NOMO-1 (cell line): ENCODE data around the gene SMARCA1.

ENCODE experiments used
- DNase-seq, 2 experiments: peaks; one replicate each; lab custom pipeline; 2025; ENCODE audit not compliant: unreplicated experiment in 2 of 2; lab: John Stamatoyannopoulos, UW

SMARCA1 gene

DNA sequence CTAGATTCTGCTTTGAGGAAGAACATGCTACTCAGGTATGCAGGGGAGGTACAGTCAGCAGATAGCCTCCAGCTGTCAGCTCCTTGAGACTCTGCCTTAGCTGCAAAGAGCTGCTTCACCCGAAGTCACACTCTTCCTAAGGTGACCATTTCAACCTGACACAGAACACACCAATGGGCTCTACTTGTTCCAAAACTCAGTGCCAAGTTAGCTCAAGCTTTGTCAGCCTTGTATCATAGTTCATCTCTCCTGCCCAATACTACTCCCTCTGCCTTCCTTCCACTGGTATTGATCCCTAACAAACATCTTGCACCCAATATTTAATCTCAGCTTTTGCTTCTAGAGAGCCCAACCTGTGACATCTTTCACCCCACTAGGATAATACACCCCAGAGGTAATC lies 7.8 kb upstream of the SMARCA1 start:
- no peak for DNase-seq

- DNase-seq, result no peak
Observed at GRCh38 chrX:129530410-129530809, 7.1 kb upstream of the SMARCA1 start.

- DNase-seq, result no peak
Observed at GRCh38 chrX:129529685-129530281, 6.5 kb upstream of the SMARCA1 start.

DNA sequence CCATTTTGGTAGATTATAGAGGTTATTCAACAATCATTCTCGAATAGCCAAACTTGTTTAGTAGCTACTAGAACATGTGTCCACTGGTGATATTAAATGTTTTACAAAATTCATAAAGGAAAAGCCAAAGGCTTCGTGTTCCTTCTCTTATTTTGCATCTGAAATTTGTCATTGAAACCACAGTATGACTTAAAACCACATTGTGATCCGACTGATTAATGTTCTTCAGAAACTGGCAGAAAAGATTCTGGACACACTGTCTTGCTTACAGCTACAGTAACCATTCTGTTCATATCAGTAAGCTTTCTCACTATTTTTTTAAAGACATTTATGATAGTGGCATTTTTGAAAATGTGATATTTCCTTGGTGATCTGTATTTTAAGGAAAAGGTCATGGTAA lies 2.6 kb upstream of the SMARCA1 start:
- DNase-seq, result no peak

DNA sequence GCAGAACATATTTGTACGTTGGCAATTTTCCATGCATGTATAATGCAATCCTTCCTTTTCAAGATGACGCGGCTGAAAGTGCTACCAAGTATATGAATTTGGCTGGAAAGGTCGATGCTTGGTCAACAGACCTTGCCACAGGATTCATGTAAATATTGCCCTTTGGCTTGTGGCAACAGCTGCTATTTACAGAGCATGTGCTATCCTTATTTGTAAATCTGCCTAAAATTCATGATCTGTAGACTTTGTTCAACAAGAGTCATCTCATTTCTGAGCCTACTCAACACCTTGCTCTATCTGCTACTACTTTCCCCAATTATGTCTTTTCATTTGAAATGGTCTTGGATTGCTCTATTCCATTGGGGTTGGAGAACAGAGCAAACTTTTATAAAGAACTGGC lies 1.9 kb upstream of the SMARCA1 start:
- DNase-seq, result no peak

GRCh38 chrX:129524250-129524850 lies 1.1 kb upstream of the SMARCA1 start:
- no peak for DNase-seq

GRCh38 chrX:129522184-129523078 lies 859 bp downstream of the SMARCA1 start:
- DNase-seq, result no peak

- no peak for DNase-seq
Observed at GRCh38 chrX:129520151-129520550, 3.1 kb downstream of the SMARCA1 start.

- no peak for DNase-seq
Observed at GRCh38 chrX:129516402-129516801, 6.9 kb downstream of the SMARCA1 start.

- no peak for DNase-seq
Observed at GRCh38 chrX:129512409-129512808, 10.9 kb downstream of the SMARCA1 start.

DNA sequence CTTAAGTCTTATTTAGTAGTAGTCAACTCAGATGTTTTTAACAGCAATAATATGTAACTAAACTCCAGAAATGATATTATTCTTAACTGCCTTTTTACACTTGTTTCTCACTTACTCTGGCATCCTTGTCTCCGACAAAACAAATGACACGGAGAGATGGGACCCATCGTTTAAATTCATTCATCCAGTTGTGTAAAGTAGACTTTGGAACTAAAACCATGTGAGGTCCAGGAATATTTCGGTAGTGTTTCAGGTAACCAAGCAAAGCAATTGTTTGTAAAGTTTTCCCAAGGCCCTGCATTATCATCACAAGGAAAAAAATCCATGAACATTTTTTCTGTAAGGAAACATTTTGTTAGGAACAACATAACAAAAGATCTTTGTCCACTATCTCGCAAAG lies 11.6 kb downstream of the SMARCA1 start:
- no peak for DNase-seq

- DNase-seq, result no peak
Observed at GRCh38 chrX:129510331-129510730, 13.0 kb downstream of the SMARCA1 start.

GRCh38 chrX:129497146-129497843 lies 26.0 kb downstream of the SMARCA1 start:
- DNase-seq, result no peak

DNA sequence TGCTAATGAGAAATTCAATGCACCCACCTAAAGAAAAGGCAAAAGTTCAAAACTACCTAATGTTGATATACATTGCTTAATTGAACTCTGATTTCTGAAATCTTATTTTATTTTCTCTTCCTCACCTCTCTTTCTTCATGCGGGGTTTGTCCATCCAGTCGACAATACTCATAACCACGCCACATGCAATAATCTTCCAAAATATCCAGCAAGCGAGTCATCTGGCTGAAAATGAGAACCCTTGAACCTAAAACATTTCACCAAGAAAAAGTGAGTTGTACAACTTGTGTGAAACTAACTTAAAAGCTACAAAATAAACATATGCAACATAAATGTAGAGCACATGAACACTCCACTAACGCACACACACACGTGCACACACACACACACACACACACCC lies 26.7 kb downstream of the SMARCA1 start:
- no peak for DNase-seq

GRCh38 chrX:129495900-129496299 lies 27.4 kb downstream of the SMARCA1 start:
- DNase-seq, result no peak

DNA sequence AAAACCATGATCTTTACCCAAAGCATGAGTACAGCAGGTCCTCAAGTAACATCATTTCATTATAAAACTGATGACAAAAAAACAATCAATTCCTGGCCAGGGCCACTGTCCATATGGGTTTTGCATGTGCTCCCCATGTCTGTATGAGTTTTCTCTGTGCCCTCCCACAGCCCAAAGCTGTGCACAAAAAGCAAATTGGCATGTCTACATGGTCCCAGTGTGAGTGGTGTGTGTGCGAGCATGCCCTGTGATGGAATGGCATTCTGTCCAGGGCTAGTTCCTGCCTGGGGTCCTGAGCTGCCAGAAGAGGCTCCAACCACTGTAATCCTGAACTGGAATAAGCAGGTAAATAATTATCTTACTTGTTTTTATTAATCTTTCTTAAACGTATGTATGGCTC lies 28.4 kb downstream of the SMARCA1 start:
- DNase-seq, result no peak

DNA sequence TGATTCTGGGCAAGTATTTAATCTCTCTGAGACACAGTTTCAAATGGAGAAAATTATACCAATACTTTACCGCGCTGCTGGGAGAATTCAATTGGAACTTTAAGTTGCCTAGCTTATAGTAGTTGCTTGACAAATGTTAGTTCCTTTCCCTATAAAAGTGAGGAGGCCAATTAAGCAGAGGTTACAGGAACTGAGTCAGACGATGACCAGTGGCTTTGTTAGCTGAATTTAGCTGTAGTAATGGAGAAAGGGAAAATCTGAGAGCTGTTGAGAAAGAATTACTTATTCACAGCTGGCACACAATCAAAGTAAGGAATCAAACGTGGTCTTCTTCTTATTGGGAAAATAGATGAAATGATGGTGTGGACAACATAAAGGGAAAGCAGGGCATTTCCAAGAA lies 29.6 kb downstream of the SMARCA1 start:
- no peak for DNase-seq

DNA sequence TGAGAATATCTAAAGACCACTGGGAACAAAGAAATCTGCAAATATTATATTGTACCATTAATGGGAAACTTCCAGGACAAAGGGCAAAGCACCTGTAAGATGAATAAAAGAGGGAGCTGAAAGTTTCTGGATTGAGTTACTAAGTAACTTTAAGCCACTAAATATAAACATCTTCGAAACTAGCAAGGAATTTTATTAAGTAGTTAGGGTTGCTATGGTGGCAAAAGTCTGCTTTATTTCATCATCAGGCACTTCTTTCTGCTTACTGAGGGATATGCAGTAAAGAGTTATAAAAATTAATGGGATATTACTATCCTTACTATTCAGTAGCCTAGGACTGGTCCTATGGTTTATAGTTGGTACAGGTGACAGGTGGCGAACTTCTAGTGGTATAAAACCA lies 33.0 kb downstream of the SMARCA1 start:
- DNase-seq, result no peak

- DNase-seq, result no peak
Observed at GRCh38 chrX:129488359-129488758, 34.9 kb downstream of the SMARCA1 start.

GRCh38 chrX:129480889-129481288 lies 42.4 kb downstream of the SMARCA1 start:
- no peak for DNase-seq

GRCh38 chrX:129478516-129478915 lies 44.8 kb downstream of the SMARCA1 start:
- no peak for DNase-seq
